Globus pallidus (tissue), 1 donor: ENCODE measurements around the gene PCGF3.
"Not testable (repeated sequence)": the region's sequence is repeated elsewhere in the genome, so short reads cannot be mapped to it uniquely, and the experiment has no call there.

Experiments used
- DNase-seq: peaks from one replicate; pipeline ENCODE4 v3.0.0-alpha.2; 2015; ENCODE audit warnings: low spot score

PCGF3 gene

DNA sequence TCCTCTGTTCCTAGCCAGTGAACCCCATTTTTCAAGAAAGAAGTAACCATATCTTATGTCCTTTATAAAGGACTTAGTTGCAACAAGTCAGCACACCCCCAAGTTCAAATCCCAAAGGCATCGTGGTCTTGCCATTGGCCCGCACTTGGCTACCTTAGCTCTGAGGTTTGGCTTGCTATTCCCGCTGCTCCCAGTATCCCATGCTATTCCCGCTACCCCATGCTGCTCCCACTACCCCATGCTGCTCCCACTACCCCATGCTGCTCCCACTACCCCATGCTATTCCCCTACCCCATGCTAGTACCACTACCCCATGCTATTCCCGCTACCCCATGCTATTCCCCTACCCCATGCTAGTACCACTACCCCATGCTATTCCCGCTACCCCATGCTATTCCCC is 37.4 kb upstream of the PCGF3 start:
- not testable (repeated sequence) for DNase-seq

DNA sequence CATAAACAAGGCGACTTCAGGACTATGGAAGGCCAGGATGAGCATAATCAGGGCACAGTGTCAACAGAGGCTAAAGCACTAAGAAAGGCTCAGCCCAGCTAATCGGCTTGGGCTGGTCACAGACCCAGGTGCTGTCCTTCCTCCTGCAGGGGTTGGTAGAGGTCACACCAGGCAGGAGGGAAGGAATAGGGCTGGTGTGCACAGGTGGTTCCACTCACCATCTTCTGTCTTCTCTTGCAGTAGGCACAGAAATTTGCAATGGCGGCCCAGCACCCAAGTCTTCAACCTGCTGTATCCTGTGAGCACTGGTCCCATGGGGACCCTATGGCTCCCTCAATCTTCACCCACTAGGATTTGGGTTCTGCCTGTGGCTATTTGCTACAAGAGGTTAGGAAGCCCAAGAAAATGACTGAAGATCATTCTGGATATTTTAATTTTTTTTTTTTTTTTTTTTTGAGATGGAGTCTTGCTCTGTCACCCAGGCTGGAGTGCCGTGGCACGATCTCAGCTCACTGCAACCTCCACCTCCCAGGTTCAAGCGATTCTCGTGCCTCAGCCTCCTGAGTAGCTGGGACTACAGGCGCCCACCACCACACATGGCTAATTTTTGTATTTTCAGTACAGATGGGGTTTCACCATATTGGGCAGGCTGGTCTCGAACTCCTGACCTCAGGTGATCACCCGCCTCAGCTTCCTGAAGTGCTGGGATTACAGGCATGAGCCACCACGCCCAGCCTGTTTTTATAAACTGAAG is 35.6 kb upstream of the PCGF3 start:
- DNase-seq = not testable (repeated sequence)

DNA sequence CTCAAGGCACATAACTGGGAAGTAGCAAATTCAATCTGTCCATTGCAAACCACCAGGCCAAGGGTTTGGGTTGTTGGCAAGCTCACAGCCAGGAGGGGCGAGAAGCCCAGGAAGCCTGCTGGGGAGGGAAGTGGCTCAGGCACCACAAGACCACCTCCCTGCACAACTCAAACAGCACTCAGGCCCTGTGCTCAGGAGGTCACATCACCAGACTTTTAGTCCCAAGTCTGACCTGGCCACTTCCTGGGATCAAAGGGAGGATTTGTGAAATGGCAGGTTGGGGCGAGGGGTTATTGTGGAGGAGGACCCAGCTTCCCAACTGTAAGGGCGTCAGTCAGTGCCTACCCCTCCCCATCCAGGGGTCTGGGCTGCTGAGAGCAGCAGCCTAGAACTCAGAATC is 33.9 kb upstream of the PCGF3 start:
- DNase-seq = no peak

DNA sequence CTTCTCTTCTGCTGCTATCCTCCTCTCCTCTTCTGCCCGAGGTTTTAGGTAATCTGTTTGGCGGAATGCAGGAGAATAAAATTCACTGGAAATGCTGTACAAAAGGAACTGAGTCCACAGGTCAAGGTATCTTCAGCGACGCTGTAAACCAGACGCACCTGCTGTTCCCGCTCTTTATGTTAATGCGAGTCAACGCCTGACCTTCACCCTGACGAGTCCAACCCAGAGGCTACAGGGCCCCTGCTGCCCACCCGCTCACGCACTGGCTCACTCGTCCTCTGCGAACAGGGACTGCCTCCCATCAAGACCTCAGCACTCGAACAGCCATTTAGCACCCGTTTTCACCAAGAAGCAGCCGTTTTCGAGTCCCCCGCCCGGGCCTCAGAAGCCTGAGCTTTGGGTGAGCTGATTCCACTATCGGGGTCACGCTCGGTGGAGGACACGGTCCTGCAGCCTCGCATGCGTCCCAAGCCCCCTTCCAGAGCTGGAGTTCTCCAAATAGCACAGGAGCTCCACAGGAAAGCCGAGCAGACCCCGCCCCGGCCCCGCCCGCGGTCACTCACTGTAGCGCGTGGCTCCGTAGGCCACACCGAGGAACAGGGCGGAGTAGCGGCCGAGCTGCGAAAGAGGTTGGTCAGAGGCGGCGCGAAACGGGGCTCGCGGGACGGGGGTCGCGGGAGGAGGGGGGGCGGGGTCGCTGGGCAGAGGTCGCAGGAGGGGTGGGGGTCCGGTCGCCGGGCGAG is 32.1 kb upstream of the PCGF3 start:
- no peak for DNase-seq

DNA sequence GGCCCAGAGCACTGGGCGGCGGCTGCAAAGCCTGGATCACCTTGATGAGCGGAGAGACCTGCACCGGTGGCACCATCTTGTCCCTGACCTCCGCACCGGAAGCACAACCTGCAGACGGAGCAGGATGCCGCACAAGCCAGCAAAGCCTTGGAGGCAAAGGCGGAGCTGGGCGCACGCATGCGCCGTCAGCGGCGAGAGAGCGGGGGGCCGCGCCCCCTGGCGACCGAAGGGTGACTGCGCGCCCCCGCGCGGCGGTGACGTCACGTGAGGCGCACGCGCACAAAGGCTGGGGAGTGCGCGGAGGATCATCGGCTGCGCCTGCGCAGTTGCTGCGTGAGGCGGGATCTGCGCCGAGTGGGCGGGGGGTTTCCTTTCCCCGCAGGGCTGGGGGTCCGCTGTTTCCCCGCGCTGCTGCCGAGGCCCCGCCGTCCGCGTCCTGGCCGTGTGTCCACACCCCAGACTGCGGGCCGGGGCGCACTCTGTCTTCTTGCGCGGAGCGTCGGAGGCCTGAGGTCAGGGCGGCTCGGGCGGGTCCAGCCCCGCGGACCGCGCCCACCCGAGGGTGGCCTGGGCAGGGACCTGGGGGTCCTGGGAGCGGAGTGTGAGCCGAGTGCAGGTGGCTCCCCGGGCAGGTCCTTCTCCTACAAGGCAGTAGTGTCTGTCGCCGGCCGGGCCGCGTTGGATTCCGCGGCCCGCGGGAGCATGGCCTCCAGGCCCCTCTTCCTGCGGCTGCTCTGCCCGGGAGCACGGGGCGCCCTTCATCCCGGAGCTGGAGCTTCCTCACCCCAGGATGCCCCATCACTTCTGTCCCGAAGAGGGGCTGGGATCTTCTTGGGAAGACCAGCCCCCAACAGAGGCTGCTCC is 31.2 kb upstream of the PCGF3 start, which contains the start of the genes ATP5ME and MYL5:
Gene ATP5ME, minus strand, starts transcription at position 105 of the 864 bp plus-strand sequence. Its CDS starts 29 bp downstream, at position 76.
Gene MYL5, plus strand, starts transcription at position 371 of the 864 bp plus-strand sequence. CDS start 3,485 bp downstream, outside the sequence.
- DNase-seq = peak; percentile 94

DNA sequence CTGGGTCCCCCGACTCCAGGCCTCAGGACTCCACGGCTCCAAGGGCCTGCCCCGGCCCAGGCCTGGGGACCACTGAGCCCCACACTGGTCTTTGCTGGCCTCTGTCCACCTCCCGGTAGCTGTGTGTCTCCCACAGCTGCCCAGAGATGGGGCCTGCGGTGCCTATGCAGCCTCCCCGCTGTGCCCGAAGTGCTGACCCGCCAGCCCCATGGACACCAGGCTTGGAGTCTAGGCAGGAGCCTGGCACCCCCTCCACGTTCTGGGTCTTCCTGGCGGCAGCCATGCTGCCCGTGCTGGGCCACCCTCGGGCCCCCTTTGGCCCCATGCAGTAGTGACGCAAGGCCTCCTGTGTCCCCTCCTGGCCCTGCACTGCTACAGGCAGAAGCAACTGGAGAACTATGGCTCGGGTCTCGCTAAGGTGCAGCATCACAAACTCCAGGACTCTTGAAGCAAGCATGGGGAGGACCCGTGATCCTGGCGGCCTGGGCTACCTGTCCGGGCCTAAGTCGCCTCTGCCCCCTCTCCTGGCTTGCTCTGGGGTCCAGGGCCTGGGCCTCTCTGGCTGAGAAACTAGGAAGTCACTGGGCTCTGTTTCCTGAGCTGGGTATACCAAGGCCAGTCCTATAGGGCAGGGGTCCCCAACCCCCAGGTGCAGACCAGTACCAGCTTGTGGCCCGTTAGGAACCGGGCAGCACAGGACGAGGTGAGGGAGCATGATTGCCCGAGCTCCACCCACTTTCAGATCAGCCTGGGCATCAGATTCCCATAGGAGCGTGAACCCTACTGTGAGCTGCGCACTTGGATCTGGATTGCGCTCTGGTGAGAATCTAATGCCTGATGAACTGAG is 30.4 kb upstream of the PCGF3 start:
- DNase-seq = no peak

DNA sequence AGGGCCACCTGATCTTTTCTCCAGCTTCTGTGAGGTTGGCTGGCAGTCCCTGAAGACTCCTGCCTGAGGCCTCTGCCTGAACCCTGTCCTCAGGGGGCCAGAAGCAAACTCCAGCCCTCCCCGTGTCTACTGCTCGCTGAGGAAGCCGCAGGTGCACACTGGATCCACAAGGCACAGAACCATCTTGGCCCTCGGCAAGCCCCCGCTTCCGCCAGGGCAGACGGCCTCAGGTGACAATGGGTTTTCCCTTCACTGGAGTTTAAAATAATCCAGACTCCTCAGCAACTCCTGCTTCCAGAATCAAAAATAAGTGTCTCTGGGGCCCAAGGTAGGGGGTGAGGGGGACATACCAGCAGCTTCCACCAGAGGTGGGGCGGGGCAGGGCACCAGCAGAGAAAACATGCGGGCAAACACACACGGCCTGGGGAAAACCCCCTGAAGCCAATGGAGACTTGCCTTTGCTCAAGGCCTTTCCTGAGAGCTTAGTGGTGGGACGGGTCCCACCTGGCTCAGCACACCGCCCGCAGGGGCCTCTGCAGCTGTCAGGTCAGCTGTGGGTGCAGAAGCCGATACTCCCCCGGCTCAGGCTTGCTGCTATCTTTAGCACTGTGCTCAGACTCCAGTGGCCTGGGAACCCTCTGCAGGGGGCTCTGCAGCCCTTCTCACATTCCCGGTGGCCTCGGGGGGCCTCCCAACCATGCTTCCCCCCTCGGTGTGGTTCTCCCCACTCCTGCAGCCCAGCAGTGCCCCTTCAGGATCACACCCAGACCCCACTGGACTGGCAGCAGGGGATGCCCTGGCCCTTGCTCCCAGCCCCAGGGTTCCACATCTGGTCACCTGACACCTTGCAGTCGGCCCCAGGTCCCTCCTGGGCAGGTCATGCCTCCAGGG is 29.4 kb upstream of the PCGF3 start:
- no peak for DNase-seq

DNA sequence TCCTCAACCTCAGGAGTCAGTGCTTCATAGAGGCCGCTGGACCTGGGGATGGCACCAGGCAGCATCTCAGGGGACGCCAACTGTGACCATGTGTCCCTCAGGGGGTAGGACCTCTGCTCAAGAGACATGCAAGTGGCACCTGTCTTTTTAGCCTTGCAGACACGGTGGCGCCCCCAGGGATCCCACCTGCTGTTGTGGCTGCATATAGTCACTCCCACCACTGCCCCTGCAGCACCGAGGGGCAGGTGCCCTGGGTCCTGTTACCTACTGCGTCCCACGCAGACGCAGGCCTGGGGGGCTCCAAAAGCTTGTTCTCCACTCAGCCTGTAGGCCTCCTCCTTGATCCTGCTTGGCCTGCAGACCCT is 28.8 kb upstream of the PCGF3 start:
- no peak for DNase-seq

DNA sequence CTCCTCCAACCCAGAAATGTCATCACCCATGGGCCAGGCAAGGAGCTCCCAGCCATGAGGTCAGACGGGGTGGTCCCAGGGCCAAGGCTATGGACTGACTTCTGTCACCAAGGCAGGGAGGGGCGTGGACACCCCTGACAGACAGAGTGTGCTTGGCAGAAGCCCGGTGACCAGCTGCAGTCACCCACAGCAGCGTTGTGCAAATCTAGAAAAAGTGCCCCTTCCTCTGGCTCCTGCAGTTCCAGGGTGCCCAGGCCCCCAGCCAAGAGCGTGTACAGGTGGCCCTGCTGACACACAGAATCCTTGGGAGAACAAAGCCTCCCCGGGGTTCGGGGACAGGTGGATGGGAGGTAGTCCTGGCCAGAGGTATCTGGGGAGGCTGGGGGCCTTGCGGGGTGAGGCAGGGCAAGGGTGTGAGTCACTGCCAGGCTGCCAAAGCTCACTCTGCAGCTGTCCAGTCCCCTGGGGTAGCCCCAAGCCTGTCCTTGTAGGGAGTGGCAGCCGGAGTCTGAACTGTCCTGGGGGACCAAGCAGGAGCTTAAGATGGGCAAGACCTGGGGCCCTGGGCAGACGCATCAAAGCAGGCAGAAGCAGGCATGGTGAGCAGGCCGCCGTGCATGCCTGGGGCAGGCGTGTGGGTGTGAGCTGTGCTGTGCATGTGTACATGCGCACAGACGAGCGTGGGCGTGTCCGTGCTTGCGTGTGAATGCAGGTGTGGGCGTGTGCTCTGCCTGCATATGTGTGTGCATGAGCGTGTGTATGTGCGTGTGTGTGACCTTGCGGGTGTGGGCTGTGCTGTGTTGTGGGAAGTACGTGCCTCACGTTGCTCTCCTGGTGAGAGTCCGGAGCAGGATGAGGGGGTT is 28.0 kb upstream of the PCGF3 start:
- DNase-seq = no peak

DNA sequence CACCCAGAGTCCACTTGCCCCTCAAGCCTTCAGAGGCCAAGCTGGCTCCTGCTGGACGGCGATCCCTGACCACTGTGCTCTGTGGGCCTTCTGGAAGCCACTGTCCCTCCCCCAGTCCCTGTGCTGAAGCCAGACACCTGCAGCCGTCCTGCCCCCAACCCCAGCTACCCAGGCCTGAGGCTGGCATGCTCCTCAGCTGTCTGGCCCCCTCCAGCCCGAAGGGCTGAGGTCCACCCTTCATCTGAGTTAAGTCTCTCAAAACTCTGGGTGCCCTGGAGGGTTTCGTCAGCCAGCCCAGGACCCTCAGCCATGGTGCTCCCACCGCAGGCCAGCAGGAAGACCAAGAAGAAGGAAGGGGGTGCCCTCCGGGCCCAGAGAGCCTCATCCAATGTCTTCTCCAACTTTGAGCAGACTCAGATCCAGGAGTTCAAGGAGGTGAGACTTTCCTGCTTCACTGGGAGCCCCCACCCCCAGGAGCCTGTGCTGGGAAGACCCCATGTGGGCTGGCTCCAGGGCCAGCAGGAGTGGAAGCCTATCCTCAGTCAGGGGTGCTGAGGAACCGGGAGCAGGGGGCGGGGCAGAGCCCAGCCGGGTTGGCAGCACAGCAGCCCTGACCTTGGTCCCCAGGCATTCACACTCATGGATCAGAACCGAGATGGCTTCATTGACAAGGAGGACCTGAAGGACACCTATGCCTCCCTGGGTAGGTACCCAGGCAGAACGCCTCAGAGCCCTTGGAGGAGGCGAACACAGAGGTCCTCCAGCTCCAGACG is 27.1 kb upstream of the PCGF3 start:
- no peak for DNase-seq

DNA sequence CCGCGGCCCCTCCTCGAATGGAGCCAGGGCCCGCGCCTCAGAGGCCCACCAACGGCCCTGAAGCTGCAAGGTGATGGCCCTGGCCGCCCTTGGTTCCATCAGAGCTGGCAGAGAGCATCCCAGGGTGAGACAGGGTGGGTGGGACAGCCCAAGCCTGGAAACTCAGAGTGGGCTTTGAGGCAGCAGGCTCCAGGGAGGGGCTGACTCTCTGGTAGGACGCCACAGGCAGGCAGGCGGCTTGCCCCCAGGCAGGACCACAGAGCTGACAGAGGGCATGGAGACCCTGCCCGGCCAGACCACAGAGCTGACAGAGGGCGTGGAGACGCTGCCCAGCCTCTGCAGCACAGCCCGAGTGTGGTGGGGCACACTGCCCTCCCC is 26.5 kb upstream of the PCGF3 start:
- DNase-seq = no peak

DNA sequence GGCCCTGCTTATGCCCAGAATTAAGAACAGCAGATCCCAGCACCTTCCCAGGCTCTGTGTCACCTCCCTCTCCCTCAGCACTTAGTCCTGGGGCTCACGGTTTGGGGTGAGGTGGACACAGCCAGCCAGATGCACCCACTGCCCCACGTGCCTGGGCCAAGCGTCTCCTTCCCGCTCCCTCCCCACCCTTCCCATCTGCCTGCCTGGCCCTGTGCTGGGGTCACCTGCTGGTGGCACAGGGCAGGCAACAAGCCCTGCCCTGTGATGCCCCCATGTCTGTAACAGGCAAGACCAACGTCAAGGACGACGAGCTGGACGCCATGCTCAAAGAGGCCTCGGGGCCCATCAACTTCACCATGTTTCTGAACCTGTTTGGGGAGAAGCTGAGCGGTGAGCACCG is 26.0 kb upstream of the PCGF3 start:
- DNase-seq = no peak

DNA sequence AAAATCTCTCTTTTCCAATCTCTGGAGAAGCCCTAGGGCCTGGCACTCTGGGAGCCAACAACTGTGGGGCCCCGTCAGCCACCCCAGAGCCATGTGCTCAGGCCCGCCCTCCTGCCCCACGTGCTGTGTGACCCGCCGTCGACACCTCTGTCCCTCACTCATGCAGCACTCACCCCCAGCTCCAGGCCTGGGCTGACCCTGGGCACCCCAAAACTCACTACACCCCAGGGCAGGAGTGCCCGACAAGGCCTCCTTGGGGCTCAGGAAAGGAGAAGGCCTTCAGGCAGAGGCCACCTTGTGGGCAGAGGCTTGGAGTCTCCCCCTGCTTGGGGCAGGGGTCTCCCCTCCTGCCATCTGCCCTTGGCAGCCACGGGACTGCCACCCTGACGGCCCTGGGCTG is 25.5 kb upstream of the PCGF3 start:
- DNase-seq = no peak

DNA sequence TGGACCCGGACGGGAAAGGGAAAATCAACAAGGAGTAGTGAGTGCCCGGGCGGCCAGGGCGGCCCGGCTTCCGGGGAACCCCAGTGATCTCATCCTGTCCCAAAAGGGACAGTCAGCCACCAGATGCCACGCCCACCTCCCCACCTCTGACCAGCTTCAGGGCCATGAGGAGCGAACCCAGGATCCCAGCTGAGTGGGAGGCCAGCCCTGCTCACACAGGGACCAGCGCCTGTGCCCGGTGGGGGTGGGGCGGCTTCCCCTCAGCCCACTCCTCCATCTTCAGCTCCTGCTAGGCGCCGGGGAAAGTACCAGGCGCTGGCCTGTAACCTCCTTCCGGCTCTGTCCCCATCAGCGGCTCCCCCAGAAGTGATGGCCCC is 25.1 kb upstream of the PCGF3 start:
- DNase-seq = no peak

DNA sequence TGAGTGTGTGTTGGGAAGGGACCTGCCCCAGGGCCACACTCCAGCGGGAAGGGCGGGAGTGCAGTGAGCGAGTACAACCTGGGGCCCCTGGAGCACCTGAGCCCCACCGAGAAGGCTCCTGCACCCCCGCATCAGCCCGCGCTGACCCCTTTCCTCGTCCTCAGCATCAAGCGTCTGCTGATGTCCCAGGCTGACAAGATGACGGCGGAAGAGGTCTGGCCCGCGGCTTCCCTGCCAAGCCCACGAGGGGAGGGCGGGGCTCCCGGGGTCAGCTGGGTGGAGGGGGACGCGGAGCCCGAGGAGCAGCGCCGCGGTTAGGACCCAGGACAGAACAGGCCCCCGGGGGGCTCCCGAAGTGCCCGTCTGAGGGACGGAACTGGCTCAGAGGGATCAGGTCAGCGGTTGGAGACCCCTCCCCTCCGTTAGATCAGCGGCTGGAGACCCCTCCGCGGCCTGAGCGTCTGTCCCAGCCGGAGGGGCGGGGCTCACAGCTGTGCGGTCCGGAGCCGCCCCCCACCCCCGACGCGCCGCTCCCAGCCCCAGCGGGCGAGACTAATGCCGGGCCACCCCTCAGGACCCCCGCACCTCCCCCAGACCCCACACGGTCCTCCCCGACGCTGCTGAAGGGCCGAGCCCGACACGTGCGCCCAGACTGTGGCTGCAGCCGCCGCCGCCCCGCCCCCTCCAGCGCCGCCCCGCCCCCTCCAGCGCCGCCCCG is 24.5 kb upstream of the PCGF3 start:
- DNase-seq = no peak

DNA sequence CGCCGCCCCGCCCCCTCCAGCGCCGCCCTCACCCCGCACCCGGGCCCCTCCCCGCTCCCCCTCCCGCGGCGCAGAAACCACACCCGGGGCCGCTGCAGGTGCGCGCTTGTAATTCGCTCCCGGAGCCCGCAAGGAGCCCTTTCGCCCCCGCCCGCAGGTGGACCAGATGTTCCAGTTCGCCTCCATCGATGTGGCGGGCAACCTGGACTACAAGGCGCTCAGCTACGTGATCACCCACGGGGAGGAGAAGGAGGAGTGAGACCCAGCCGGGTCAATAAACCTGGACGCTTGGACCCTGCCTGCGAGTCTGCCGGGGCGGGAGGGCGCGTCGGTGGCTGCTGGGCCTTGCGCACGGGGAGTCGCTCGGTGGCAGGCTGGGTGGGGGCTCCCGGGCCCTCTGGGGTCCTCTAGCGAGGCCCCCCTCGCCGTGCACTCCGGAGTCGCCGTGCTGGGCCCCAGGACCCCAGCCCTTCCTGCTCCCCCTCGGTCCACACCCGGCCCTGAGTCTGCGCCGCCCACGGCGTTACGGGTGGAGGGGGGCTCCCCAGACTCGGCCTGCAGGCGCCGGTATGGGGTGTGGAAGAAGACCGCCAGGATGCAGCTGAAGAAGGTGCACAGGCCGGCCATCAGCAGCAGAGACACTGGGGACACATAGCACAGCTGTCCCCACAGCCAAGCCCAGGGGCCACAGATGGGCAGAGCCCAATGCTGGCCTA is 23.7 kb upstream of the PCGF3 start:
- DNase-seq = no peak

DNA sequence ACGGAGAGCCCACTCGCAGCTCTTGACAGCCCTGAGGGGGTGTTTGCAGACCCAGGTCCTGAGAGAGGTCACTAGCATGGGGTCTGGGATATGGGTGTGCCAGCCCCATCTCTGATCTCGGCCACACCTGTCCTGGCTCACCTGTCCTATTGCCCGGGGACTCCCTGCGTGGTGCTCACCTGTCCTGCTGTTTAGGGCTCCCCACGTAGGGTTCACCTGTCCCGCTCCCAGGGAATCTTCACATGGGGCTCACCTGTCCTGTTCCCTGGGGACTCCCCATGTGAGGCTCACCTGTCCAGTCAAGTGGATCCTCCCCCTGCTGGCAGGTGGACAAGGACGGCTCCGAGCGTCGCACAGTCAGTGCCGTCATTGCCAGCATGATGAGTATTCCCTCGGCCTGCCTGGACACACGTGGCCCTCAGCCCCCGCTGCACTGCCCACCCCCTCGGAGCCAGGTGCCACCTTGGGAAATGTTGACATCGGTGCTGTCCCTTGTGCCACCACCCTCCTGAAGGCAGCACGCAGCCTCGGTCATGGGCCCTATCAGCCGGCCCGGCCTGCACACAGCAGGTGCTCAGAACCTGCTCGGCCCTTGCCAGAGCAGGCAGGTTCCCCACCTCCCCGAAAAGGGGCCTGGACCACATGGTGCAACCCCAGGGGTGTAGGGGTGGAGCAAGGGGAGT is 23.0 kb upstream of the PCGF3 start:
- DNase-seq = no peak
